ENCODE data around the gene RAPGEF2.

GRCh38 chr4:159268607-159269006 is 165.7 kb downstream of the RAPGEF2 start:
- TF ChIP-seq CTCF (IDR thresholded peaks at IDR 0.05; ENCODE audit: insufficient read depth, low read length, poor library complexity, severe bottlenecking): no peak
- no peak for TF ChIP-seq EZH2phosphoT487 (conservative IDR thresholded peaks at IDR 0.05; ENCODE audit: low read length)
